Suprapubic skin (tissue), 4 donors: ENCODE measurements around the gene SOX21. TPM values are rescaled to one million over a fixed set of nuclear protein-coding genes. Genes with fewer than 3 reads are reported as not detected.

Source experiments
- DNase-seq, 2 donors: peaks; one replicate each; pipeline ENCODE4 v3.0.0-alpha.2; 2019; ENCODE audit warnings: low spot score in 2 of 2
- H3K27ac ChIP-seq: fragments of 200-600 bp; sonication (generic); one replicate; pipeline ENCODE4 v1.5.1; 2019
- H3K27me3 ChIP-seq: fragments of 200-600 bp; sonication (generic); one replicate; pipeline ENCODE4 v1.5.1; 2019
- H3K36me3 ChIP-seq: fragments of 200-600 bp; sonication (generic); one replicate; pipeline ENCODE4 v1.5.1; 2019
- H3K4me1 ChIP-seq: fragments of 200-600 bp; sonication (generic); one replicate; pipeline ENCODE4 v1.5.1; 2019
- H3K4me3 ChIP-seq: fragments of 200-600 bp; sonication (generic); one replicate; pipeline ENCODE4 v1.5.1; 2019; ENCODE audit warnings: mild to moderate bottlenecking
- H3K9me3 ChIP-seq: fragments of 200-600 bp; sonication (generic); one replicate; pipeline ENCODE4 v1.5.1; 2019
- EP300 ChIP-seq: sonication (generic); formaldehyde crosslinking; IDR thresholded peaks from one replicate; pipeline ENCODE4 v1.6.1; 2017; ENCODE audit warnings: antibody characterized with exemption
- POLR2A ChIP-seq, 2 donors: fragments of 450-650 bp; IDR thresholded peaks; one replicate each; pipeline ENCODE4 v1.6.1; 2017; ENCODE audit warnings: antibody characterized with exemption in 2 of 2, mild to moderate bottlenecking in 2 of 2, moderate library complexity in 2 of 2
- POLR2AphosphoS5 ChIP-seq, 3 donors: sonication (generic); formaldehyde crosslinking; IDR thresholded peaks; one replicate each; pipeline ENCODE4 v1.6.1; 2017; ENCODE audit warnings: antibody characterized with exemption in 3 of 3
- WGBS: methylation state at CpG from one replicate; pipeline ENCODE4 v1.1.5; 2018; 5-methylcytosine and 5-hydroxymethylcytosine counted together
- total RNA-seq, 4 donors: library from RNA; depleted of rRNA; stranded (reverse); fragments of >200 nt; gene quantifications; one replicate each; pipeline ENCODE4 v1.1.0, GENCODE V29; 2016
- TF ChIP-seq, protein P1 (sequence below), 2 donors: fragments of 200-600 bp in 1 of 2; fragments of 450-650 bp in 1 of 2; sonication (generic) in 1 of 2; IDR thresholded peaks; one replicate each; pipeline ENCODE4 v1.5.1; 2016 to 2019; ENCODE audit warnings: antibody characterized with exemption in 2 of 2, mild to moderate bottlenecking in 1 of 2, moderate library complexity in 1 of 2

SOX21 gene
- total RNA-seq, 4 donors from 2014 or later: 9.8 to 25.1 (median 17.3) TPM

DNA sequence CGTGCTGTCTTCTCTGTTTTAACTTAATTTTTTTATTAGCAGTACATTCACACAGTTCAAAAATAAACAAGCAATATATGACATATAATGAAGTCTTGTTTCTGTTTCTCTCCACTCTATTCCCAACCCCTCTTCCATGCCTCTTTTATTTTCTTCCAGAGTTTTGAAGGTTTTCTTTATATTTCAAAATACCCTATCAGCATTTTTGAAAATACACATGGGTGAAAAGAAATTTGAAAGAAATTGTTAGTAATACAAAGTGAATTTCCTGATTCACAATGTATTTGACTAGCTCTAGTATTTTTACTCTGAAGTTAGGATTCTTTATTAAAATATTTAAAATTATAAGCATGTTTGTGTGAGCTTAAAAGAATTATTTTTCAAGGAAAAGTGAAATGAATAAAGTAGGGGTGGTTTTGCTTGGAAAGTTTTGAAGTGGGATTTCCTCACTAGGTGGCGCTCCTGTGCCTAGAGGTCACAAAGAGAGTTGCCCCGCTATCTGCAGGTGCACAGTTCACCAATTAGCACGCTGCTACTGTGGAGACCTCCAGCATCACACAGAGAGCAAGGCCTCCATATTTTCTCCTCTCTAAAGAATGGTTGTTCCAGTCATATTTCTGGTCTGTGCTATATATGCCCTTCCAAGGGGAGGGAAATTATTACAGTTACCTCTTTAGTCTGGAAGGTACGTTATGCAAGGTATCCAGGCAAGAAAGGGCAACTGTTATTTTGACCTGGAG is 37.6 kb downstream of the SOX21 start:
- WGBS: 32% methylated on average over 5 of the region's 5 CpGs
- H3K36me3 ChIP-seq: no peaks in the 10 kb centered on the region
- DNase-seq: no peak
- no peak for TF ChIP-seq EP300
- TF ChIP-seq POLR2AphosphoS5 (IDR thresholded peaks at IDR 0.05): no peak
- TF ChIP-seq, protein P1, sequence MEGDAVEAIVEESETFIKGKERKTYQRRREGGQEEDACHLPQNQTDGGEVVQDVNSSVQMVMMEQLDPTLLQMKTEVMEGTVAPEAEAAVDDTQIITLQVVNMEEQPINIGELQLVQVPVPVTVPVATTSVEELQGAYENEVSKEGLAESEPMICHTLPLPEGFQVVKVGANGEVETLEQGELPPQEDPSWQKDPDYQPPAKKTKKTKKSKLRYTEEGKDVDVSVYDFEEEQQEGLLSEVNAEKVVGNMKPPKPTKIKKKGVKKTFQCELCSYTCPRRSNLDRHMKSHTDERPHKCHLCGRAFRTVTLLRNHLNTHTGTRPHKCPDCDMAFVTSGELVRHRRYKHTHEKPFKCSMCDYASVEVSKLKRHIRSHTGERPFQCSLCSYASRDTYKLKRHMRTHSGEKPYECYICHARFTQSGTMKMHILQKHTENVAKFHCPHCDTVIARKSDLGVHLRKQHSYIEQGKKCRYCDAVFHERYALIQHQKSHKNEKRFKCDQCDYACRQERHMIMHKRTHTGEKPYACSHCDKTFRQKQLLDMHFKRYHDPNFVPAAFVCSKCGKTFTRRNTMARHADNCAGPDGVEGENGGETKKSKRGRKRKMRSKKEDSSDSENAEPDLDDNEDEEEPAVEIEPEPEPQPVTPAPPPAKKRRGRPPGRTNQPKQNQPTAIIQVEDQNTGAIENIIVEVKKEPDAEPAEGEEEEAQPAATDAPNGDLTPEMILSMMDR (IDR thresholded peaks at IDR 0.05): peak in 1 of 2 donors; percentile 60
- no peak for TF ChIP-seq POLR2A (IDR thresholded peaks at IDR 0.05)
- no peak overlapping the region for H3K4me3 ChIP-seq
- H3K27ac ChIP-seq: no peak overlapping the region
- no peaks in the 10 kb centered on the region for H3K27me3 ChIP-seq
- no peaks in the 10 kb centered on the region for H3K4me1 ChIP-seq
- H3K9me3 ChIP-seq: no peaks in the 10 kb centered on the region

DNA sequence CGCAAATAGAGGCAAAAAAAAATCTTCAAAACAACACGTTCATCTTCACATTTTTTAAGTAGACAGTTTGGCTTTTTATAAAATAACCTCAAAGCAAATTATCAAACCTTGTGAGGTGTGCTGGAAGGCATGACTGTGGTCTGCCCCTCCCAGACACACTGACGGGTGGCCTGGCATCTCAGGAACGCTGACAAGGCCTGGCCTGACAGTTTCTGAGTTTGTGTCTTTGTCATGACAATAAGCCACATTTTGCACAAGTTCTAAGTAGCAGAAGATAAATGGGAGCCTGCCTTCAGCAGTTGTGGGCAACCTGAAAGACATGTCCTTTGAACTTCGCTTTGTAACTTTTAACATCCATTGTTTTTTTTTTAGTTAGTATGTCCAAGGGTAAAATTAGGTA is 38.5 kb downstream of the SOX21 start:
- H3K27me3 ChIP-seq: no peaks in the 10 kb centered on the region
- no peak overlapping the region for H3K27ac ChIP-seq
- H3K36me3 ChIP-seq: no peaks in the 10 kb centered on the region
- no peaks in the 10 kb centered on the region for H3K4me1 ChIP-seq
- no peaks in the 10 kb centered on the region for H3K9me3 ChIP-seq
- TF ChIP-seq POLR2A (IDR thresholded peaks at IDR 0.05): no peak
- TF ChIP-seq, protein P1 (IDR thresholded peaks at IDR 0.05): no peak
- TF ChIP-seq POLR2AphosphoS5 (IDR thresholded peaks at IDR 0.05): no peak
- TF ChIP-seq EP300: no peak
- no peak for DNase-seq
- 59% methylated on average over 5 of the region's 5 CpGs for WGBS
- H3K4me3 ChIP-seq: no peak overlapping the region

DNA sequence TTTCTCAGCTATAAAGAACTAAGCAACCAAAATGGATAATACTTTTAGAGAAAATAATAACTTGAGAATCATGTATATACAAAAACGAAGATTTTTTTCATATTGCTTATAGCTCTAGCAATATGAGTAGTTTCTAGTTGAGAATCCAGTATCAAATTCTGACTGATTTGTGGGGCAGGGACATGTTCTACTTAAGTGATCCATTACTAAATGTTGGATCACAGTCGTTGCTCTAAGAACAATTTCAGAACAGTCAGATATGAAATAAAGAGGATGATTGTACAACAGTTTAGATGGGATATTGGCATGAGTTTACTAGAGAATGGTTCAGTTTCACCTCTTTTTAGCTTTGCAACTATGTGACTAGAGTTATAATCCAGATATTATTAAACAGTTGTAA is 39.9 kb downstream of the SOX21 start:
- no peak overlapping the region for H3K27ac ChIP-seq
- H3K36me3 ChIP-seq: no peaks in the 10 kb centered on the region
- H3K9me3 ChIP-seq: no peaks in the 10 kb centered on the region
- no peak for DNase-seq
- no peak overlapping the region for H3K4me3 ChIP-seq
- WGBS: 76% methylated on average over 2 of the region's 2 CpGs
- no peaks in the 10 kb centered on the region for H3K27me3 ChIP-seq
- H3K4me1 ChIP-seq: no peaks in the 10 kb centered on the region
- TF ChIP-seq POLR2A (IDR thresholded peaks at IDR 0.05) (no peak), POLR2AphosphoS5 (IDR thresholded peaks at IDR 0.05) (no peak), EP300 (no peak)
- TF ChIP-seq, protein P1 (IDR thresholded peaks at IDR 0.05): no peak

DNA sequence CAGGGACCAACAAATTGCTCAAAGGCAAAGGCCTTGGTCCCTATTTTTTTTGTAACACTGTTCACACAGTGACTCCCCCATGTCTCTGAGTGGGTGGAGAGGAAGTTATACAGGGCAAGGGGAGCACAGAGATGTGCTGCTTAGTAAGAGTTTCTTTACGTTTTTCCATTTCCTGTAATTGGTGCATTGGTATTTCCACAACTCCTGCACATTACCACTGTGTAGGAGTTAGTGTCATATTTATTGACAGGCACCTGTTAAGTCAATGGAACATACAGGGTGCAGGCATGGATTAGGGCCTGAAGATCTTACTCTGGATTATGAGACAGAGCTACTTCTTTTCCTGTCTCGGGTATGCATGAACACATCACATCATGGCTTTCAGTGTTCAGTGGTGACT is 45.2 kb downstream of the SOX21 start:
- no peak for DNase-seq
- no peaks in the 10 kb centered on the region for H3K36me3 ChIP-seq
- WGBS: 66% methylated on average over 2 of the region's 2 CpGs
- H3K4me1 ChIP-seq: no peaks in the 10 kb centered on the region
- no peak overlapping the region for H3K27ac ChIP-seq
- TF ChIP-seq POLR2A (IDR thresholded peaks at IDR 0.05) (no peak), POLR2AphosphoS5 (IDR thresholded peaks at IDR 0.05) (no peak), EP300 (no peak)
- TF ChIP-seq, protein P1 (IDR thresholded peaks at IDR 0.05): no peak
- no peaks in the 10 kb centered on the region for H3K9me3 ChIP-seq
- H3K27me3 ChIP-seq: no peaks in the 10 kb centered on the region
- H3K4me3 ChIP-seq: no peak overlapping the region

DNA sequence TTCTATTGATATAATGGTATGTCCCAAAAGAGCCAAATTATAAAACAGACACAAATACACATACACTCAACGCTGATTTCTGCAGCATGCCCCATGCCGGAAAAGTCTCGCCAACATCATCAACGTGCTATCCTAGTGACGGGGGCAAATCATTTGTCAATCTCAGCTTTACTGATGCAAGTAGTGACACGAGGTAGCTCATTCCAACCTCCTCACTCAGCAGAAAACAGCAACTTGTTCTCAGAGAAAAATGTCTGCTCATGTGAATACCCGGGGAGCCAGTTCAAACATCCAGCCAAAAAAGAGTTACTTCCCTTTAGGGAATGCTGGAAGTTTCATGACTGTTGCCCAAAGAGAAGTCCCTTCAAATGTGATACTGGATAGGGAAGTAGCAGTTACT is 46.3 kb downstream of the SOX21 start:
- no peak for DNase-seq
- 62% methylated on average over 7 of the region's 7 CpGs for WGBS
- Histone ChIP-seq H3K27me3 (no peaks in the 10 kb centered on the region), H3K4me1 (no peaks in the 10 kb centered on the region), H3K27ac (no peak overlapping the region), H3K36me3 (no peaks in the 10 kb centered on the region), H3K4me3 (no peak overlapping the region), H3K9me3 (no peaks in the 10 kb centered on the region)
- TF ChIP-seq POLR2A (IDR thresholded peaks at IDR 0.05): no peak
- no peak for TF ChIP-seq EP300
- TF ChIP-seq, protein P1 (IDR thresholded peaks at IDR 0.05): no peak
- TF ChIP-seq POLR2AphosphoS5 (IDR thresholded peaks at IDR 0.05): no peak
